Iris pigment epithelial cell (primary cell): ENCODE measurements around the gene NEK1.

ENCODE experiments used
- DNase-seq: peaks from one replicate; pipeline ENCODE4 v3.0.0-alpha.2; 2011; ENCODE audit warnings: low read depth

Gene NEK1

DNA sequence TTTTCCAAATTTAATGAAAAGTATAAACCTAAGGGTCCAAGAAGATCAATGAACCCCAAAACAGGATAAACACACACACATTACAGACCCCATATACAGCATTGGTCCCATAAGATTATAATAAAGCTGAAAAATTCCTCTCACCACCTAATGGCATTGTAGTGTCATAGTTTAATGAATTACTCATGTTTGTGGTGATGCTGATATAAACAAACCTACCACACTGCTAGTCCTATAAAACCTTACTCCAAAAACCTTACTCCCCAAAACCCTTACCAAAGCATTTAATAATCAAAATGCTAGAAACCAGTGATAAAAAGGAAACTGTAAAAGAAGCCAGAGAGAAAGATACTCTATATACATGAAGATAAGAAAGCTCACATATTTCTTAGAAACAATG is 193.5 kb downstream of the NEK1 start:
- DNase-seq = no peak

DNA sequence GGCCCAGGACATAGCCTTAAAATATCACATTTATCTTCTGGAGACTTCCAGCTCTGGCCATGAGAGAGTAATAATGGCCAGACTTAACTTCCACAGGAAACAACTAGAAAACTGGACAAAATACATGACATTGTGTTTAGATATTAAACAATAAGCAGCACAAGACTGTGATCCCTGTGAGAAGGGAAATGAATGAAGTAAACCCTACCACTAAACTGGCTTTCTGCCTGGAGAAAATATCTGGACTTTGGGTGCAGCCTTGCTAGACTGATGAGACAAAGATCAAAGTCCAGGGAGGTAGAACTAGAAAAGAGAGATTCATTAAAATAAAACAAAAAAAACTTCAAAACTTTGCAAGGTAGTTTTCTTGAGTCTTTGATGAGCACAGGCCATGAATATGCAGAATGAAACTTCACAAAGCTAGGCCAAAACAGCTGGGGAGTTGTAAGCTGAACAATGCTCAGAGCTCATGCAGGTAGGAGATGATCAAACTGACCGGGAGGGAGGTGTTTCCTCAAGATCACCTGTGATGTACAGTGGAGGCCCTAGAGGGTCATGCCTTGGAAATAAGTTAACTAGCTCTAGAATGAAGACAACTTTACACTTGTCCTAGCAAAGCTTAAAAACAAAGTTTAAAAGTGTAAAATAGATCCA is 194.6 kb downstream of the NEK1 start:
- DNase-seq = no peak

DNA sequence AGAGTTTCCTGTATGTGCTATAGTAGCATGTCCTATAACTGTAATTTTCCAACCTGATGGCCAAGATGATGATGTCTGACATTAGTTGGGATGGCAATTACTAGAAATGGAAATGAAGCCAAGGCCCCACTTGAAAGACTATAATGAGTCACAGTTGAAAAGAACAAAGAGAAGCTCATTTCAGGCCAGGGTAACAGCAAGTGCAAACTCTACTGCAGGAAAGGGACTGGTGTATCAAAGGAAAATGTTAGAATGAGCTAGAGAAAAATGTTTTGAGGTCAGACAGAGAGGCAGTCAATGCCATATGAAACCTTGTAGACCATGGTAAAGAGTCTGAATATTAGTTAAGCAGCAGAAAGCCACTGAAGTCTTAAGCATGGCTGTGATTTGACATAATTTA is 195.4 kb downstream of the NEK1 start:
- no peak for DNase-seq

DNA sequence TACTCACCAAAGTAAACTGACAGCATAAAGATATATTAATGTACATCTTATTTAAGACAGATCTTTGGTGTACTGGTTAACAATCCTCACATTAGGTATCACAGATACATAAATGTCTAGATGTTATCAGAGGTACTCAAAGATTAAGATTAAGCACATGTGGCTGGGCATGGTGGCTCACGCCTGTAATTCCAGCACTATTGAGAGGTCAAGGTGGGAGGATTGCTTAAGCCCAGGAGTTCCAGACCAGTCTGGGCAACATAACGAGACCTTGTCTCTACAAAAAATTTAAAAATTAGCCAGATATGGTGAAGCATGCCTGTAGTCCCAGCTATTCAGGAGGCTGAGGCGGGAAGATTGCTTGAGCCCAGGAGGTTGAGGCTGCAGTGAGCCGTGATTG is 195.9 kb downstream of the NEK1 start:
- no peak for DNase-seq

DNA sequence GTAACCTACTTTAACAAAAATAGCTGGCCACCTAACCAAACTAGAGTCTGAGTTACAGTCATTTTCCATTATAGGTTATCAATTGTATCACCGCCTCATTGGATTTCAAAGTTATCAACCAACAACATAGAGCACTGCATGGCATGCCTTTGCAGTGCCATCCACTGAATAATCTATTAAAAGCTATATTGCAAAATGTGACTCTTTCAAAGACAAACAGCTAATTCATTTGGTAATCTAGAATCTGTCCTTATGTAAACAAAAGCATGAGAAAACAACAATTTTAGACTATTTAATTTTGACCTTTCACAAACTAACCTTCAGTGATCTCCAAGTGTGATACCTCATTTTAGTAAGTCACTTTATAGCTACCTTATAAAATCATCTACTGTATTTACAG is 197.5 kb downstream of the NEK1 start:
- no peak for DNase-seq

DNA sequence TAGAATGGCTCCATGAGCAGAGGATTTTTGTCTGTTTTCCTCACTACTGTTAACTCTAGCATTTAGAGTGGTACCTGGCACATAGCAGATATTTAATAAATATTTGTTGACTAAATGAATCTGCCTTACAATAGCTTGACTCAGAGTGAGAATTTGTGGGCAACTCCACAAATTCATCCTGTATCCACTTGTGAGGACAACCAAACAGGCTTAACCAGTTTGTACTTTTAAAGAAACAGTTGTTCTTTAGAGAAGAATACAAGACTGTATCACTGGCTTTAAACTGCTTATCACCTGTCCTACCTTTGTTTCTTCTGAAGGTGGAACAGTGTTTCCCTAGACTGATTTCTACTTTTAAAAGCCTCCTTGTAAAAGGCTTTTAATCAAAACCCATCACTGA is 200.3 kb downstream of the NEK1 start:
- no peak for DNase-seq

DNA sequence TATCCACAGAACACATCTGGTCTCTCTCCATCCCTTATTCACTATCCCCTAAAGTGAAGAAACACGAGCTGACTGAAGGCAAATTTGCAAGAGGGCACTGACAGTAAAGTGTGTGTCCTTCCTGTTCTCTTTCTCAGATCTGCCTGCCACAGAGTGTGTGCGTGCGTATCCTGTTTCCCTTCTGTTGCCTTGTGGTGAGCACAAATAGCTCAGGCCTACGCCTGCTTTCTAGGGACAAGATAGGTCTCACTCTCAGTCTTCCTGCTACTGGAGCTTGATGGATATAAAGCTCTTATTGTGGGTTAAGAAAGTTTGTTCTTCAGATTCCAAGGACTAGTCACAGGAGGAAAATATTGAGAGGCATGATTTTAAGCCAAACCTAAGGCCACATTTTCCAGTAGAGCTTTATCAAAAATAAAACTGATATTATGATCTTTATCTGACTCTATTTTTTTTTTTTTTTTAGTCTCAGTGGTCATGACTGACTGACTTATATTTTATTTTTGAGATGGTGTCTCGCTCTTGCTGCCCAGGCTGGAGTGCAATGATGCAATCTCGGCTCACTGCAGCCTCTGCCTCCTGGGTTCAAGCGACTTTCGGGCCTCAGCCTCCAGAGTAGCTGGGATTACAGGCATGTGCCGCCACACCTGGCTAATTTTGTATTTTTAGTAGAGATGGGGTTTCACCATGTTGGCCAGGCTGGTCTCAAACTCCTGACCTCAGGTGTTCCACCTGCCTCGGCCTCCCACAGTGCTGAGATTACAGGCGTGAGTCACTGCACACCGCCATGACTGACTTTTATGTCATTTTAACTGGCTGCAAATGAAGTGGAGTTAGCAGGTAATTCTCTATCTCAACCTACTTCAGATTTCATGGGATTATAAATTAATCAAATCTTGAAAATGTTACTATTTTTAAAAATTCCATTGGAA is 201.3 kb downstream of the NEK1 start:
- DNase-seq = peak; percentile 89

DNA sequence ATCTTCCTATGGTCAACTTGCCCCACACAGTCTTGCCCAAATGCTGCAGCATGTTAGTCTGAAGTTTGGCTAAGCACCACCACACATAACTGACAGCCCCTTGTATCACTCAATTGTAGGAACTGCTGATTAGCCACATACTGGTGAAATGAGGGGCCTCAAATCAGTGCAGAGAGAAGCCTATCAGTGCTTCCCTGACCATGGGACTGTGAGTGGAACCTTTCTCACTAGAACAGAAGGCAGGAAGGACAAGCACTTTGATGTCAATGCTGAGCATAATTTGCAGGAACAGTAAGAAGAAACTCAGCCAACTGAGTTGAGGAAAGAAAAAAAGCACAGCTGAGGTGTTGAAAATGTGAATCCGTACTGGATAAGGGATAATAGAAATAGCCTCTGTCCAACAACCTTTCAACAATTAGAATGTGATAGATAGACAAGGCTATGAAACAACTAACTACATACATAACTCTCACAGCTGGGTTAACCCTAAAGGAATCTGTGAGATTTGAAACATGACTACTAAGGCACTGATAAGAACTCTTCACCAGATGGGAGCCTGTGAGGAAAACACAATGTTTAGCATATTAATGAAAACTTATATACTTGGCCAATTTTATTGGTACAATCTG is 205.1 kb downstream of the NEK1 start:
- DNase-seq = peak; percentile 56

DNA sequence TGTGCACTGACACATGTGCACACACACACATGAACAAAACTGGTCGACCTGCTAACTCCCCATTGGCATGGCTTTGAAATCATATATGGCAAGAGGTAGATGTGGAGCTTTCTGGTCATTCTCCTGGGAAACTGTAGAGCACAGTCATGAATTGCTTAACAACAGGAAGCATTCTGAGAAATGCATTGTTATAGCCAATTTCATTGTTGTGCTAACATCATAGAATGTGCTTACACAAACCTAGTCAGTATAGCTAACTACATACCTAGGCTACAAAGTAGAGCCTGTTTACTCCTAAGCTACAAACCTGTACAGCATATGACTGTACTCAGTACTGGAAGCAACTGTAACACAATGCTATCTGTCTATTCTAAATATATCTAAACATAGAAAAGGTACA is 207.4 kb downstream of the NEK1 start:
- peak; percentile 57 for DNase-seq

DNA sequence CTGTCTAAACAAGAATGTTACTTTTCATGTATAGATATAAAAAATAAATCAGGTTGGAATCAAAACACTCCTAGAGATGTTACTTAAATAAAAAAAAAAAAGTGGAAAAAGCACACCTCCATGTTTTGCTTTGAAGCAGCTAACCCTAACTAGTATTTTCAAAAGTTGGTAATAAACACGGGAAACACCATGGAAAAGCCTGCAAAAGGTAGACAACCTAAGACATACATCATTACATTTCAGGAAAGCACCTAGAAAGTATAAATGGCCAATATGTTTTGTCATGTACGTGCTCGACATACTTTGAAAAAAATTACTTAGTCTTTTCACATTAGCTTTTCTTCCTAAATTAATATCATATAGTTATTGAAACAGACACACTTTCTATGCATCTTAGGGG is 211.6 kb downstream of the NEK1 start:
- no peak for DNase-seq

DNA sequence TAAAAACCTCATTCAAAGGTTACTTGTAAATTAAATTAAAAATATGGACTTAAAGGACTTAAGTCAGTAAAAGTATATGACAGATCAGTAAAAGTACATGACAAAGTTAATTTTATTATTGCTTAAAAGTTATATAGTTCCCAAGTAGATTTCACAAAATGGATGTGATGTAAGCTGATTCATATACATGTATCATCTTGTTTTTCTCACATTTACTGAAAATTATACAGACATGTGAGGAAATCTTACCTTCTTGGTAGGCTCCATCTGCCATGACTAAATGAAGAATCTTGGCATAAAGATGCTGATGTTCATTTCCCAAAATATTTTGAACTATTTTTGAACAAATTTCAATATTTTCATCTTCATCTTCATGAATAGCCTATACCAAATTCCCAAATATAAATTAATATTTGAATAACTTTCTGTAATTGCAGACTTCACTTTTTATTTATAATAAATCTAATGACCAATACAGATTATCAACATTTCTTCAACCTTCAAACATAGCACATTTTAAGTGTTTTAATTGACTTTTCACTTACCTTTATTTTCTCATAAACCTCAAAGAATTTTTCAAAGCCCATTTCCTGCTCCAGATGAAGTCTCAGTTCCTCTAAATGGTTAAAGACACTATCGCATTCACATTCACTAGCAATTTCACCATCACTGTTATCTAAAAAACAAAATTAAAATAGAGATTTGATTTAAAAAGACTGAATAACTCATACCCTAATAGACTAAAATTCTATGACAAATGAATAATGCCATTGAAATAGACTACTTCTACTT is 212.2 kb downstream of the NEK1 start:
- DNase-seq = no peak

DNA sequence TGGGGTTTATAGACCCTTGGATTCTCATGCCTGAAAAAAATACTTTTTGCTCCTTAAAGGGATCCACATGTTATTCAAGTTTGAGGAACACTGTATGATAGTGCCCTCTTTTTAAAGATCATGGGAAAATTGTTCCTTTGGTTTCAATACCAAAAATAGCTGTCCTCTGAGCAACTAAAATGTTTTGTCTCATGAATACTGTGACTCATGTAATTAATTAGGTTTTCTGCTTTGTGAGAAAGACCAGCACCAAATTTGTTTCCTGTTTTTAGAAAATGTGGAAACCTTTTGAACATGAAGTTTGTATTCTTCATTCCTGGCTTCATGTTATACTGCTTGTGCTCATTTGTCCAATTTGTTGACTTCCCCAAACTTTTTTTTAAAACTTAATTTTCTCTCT is 214.1 kb downstream of the NEK1 start:
- peak; percentile 49 for DNase-seq

DNA sequence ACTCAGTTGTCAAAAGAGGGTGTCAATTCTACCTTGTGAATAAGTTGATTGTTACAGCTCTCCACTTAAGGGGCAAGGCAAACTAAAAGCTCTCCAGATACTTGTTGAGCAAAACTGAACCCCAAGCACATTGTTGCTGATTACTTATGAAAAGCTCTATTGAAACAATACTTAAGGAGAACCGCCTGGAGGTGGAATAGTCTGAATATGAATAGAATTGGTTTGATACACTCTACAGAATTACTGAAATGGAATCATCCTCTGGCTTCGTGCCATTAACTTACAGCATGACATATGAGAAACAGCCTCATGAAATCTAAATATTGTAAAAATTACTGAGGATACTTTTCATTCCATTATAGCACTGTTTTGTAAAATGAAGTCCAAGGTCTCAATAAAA is 214.6 kb downstream of the NEK1 start:
- DNase-seq = peak; percentile 65

DNA sequence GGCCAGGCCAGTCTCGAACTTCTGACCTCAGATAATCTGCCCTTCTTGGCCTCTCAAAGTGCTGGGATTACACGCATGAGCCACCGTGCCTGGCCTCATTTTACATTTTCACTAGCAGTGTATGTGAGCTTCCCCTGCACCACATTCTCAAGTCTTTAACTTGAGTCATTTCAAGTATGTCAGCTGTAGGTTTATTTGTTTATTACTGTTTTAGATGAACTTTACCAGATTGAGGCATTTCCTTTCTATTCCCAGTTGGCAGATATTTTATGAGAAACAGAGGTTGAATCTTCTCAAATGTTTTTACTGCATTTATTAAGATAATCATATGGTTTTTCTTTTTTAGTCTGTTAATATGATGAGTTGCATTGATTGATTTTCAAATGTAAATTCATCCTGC is 227.0 kb downstream of the NEK1 start:
- DNase-seq = peak; percentile 66

DNA sequence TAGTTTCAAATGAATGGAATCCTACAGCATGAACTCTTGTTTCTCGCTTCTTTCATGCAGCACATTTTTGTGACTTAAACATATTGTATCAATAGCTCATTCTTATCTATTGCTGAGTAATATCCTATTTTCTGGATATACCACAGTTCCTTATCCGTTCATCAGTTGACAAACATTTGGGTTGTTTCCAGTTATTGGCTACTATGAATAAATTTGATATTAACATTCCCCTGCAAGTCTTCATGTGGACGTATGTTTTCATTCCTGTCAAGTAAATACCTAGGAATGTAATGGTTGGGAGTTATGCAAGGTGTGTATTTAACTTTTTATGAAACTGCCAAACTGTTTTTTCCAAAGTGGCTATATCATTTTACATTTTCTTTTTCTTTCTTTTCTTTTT is 227.6 kb downstream of the NEK1 start:
- DNase-seq = peak; percentile 14

DNA sequence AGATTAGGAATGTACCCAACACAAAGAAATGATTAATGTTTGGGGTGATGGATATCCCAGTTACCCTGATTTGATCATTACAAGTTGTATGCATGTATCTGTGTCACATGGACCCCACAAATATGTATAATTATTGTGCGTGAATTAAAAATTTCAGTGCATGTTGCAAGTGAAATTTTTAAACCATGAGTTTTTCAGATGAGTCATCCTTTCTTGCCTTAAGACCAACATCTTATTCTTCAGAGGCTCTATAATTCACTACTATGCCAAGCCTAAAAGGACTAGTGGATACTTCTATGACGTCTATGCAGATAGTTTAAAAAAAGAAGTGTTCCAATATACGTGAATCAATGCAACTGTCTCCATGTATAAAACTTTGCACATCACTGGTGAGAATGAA is 228.7 kb downstream of the NEK1 start:
- peak; percentile 91 for DNase-seq

DNA sequence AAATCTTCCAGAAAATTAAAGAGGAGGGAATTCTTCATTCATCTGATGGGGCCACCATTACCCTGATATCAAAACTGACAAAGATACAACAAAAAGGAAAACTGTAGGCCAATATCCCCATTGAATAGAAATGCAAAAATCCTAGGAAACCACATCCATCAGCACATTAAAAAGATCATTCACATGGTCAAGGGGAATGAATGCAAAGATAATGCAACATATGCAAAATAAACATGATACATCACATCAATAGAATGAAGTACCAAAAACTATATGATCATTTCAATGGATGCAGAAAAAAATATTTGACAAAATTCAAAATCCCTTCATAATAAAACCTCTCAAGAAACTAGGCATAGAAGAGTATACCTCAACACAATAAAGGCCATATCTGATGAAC is 232.7 kb downstream of the NEK1 start:
- no peak for DNase-seq

DNA sequence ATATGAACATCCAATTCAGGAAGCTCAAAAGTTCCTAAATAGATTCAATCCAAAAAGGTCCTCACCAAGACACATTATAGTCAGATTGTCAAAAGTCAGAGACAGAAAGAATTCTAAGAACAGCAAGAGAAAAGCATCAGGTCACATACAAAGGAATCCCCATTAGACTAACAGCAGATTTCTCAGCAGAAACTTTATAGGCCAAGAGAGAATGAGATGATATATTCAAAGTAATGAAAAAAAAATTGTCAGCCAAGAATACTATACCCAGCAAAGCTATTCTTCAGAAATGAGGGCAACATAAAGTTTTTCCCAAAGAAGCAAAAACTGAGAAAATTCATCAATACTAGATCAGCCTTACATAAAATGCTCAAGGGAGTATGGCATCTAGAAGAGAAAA is 235.0 kb downstream of the NEK1 start:
- no peak for DNase-seq

DNA sequence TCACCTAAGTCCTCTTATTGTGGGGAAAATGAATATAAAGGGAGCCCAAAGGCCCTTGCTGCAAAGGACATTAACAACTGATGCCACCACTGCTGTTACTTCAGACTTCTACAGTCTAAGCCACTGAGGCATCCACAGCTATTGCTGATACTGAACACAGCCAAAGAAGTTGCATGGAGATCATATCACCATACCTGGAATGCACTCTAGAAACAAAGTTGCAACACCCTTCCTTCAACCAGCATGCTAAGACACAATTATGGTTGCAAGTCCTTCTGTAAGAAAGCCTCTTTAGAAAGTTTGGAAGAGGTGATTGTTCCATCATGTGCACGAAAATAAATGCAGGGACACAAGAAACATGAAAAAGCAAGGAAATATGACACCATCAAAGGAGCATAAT is 236.0 kb downstream of the NEK1 start:
- DNase-seq = no peak

DNA sequence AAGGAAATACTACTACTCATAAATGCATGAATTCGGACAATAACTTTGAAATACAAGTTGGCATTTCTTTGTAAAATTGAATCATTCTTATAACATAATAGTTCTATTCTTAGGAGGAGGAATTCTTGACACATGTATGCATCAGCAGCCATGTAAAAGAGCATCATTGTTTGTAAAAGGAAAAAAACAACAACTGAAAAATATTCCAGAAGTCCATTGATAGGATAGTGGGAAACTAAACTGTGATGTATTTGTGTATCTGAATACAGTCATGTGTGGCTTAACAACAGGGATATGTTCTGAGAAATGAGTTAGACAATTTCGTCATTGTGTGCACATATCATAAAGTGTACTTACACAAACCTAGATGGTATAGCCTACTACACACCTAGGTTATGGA is 239.6 kb downstream of the NEK1 start:
- DNase-seq = no peak

DNA sequence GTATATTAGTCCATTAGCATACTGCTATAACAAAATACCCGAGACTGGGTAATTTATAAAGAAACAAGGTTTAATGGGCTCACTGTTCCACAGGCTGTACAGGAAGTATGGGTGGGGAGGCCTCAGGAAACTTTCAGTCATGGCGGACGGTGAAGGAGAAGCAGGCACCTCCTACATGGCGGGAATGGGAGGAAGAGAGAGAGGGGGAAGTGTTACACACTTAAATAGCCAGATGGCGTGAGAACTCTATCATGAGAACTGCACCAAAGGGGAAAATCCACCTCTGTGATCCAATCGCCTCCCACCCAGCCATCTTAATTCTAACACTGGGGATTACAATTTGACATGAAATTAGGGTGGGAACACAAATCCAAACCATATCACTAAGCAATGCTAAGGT is 242.7 kb downstream of the NEK1 start:
- no peak for DNase-seq

DNA sequence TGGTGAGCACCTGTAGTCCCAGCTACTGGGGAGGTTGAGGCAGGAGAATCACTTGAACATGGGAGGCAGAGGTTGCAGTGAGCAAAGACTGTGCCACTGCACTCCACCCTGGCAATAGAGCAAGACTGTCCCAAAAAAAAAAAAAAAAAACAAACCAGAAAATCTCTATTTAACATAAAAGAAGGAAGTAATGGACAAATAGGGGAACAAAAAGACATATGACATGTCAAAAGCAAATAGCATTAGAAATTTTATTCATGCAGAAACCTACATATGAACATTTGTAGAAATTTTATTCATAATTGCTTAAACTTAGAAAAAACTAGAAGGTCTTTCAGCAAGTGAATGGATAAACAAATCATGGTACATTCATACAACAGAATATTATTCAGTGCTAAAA is 244.6 kb downstream of the NEK1 start:
- no peak for DNase-seq
